TTC549 (cell line): ENCODE data around the gene WDR46.
"Not testable (repeated sequence)": the region's sequence is repeated elsewhere in the genome, so short reads cannot be mapped to it uniquely, and the experiment has no call there.

Experiments used
- FAIRE-seq: peaks from 2 replicates; lab custom pipeline; 2012; peaks lifted over from hg19 to GRCh38; lab: Jason Lieb, UNC

The WDR46 gene

DNA sequence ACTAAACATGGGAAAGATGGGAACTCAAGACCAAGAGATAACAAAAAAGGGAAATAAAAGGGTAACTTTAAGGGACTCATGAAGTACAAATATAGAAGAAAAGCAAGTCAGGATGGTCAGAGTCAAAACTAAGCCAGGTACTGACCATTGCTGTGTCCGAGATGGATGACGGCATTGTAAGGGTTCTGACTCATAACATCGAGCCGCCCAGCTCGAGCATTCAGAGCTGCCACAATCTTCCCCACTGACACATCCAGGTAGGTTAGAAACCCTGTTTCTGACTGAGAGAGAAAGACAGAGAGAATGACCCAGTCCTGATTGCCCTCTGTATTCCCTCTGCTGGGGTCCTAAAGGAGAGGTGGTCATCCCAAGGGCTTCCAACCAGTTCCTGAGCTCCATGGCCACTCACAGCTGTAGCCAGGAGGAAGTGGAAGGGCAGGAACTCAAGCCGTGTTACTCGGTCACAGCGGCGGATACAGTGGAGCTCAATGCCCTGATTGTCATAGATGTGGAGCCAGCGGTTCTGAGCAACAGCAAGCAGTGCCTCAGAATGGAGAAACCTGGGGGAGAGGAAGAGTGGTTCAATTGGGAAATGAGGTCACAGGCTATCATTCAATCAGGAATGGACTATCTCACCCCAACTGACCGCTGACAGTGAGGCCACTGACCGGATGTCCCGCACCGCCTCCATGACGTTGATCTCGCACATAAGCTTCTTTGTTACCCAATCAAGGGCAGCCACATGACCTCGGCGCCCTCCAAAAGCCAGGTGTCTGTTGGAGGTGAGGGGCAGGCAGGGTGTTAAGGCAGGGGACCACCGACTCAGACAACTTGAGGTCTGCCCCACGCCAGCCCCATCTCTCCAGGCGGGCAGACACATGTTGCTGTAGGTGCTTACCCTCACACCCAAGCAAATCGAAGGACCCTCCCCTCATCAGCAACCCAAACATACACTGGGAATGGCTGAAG is 1.8 kb downstream of the WDR46 start:
- FAIRE-seq, result no peak

DNA sequence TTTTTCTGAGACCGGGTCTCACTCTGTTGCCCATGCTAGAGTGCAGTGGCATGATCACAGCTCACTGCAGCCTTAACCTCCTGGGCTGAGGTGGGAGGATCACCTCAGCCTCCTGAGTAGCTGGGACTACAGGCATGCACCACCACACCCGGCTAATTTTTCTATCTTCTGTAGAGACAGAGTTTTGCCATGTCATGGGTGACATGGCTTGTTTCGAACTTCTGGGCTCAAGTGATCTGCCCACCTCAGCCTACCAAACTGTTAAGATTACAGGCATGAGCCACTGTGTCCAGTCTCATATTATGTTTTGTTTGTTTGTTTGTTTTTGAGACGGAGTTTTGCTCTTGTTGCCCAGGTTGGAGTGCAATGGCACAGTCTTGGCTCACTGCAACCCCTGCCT is 3.8 kb downstream of the WDR46 start:
- not testable (repeated sequence) for FAIRE-seq

DNA sequence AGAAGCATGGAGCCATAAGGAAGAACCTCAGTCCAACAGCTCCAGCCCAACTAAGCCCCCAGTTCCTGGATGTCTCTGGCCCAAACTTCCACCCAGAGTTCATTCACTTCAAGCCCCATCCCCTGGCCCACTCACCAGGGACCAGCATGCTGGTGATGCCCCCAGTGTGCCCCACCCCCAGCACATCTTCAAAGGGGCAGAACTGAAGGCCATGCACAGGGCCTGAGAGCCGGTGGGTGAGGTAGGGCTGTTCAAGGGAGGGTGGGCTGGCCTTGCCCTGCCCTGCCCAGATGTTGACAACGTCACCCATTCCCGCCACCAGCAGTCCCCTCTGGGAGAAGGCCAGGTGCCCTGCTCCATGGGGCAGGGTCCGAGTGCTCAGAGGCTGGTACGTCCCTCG is 8.5 kb downstream of the WDR46 start:
- FAIRE-seq, result no peak

DNA sequence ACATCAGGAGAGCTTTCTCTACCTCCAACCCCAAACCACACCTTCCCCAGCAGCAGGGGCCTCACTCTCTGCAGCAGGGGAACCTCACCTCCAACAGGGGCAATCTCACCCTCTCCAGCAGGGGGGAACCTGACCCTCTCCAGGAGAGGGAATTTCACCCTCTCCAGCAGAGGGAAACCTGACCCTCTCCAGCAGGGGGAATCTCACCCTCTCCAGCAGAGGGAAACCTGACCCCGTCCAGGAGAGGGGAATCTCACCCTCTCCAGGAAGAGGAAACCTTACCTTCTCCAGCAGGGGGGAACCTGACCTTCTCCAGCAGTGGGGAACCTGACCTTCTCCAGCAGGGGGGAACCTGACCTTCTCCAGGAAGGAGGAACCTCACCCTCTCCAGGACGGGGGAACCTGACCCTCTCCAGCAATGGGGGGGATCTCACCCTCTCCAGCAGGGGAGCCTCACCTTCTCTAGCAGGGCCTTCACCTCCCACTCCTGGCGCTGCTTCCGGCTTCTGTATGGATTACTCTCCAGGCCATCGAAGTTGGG is 9.0 kb downstream of the WDR46 start:
- FAIRE-seq, result no peak

DNA sequence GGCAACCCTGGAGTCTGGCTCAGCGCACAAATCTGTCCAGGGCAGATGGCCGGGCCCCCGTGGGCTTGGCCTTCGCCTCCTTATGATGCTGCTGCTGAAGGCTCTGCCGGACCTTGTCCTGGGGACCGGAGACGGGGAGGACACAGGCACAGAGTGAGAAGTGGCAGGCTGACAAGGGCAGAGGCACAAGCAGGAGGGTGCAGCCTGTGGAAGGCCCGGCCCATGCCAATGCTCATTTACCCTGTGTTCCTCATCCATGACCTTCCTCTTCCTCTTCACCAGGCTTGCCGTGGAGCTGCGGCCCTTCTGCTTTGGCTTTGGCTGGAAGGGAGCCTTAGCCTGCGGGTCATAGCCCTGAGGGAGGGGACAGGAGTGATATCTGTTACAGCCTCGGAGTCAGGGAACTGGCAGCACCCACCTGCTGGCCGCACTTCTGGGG is 9.8 kb downstream of the WDR46 start:
- FAIRE-seq, result no peak

DNA sequence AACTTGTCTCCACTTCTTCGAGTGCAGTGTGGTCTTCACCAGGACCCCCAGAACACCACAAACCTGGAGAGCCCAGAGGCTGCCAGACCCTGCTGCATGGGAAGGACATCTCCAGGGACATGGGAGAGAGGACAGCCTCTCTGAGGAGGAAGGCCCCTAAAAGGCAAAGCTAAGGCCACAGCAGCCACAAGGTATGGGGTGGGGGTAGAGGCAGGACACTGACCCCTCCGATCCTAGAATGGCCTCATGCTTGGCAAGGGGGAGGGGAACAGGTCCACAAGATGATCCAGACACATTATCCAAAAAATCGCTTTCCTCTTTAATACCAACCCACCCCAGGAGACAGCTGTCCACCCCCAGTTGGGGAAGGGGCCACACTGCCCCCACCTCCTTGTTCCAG is 10.2 kb downstream of the WDR46 start:
- no peak for FAIRE-seq

DNA sequence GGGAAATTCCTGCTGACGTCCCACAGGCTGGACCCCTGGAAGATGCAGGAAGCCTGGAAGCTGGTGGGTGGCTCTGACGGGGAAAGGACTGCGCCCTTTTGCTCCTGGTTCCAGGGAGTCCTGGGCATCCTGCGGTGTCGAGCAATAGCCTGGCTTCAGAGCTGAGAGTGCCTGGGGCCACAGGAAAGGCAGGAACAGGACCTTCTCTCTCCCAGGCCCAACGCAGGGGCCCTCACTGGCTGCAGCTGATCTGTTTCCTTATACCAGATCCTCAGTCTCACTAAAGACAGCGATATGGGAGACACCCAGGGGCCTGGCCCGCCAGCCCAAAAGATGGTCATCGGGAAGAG is 10.7 kb downstream of the WDR46 start:
- FAIRE-seq, result no peak

DNA sequence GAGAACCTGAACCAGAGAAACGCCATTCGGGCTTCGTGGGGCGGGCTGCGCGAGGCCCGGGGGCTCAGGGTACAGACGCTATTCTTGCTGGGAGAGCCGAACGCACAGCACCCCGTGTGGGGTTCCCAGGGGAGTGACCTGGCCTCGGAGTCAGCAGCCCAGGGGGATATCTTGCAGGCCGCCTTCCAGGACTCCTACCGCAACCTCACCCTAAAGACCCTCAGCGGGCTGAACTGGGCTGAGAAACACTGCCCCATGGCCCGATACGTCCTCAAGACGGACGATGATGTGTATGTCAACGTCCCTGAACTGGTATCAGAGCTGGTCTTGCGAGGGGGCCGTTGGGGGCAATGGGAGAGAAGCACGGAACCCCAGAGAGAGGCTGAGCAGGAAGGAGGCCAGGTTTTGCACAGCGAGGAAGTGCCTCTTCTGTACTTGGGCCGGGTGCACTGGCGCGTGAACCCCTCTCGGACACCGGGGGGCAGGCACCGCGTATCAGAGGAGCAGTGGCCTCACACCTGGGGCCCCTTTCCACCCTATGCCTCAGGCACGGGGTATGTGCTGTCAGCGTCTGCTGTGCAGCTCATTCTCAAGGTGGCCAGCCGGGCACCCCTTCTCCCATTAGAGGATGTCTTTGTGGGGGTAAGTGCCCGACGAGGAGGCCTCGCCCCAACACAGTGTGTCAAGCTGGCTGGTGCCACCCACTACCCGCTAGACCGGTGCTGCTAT is 11.2 kb downstream of the WDR46 start:
- FAIRE-seq, result no peak

DNA sequence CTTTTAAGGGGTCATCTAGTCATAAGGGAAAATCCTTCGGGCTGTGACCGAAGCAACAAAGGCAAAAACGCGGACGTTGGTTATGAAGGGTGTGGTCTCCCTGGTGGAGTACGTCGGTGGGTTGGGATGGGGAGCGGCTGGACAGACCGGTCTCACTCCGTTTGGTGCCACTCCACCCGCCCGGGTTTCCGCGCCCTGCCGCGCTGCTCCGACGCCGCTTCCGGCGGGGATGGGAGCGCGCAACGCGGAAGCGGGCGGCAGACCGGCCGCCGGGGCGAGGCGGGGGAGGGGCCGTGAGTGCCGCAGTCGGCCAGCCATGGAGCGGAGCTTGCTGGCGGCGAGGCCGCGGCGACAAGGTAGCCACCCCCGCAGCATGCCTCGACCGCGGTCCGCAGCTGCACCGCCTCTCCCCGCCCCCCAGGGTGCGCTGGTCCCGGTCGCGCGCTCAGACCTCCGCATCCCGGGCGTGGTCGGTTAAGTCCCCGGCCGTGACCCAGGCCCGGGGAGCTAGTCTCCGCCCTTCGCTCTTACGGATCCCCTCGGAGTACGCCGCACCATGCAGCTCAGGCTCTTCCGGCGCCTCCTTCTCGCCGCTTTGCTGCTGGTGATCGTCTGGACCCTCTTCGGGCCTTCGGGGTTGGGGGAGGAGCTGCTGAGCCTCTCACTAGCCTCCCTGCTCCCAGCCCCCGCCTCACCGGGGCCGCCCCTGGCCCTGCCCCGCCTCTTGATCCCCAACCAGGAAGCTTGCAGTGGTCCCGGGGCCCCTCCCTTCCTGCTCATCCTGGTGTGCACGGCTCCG is 12.0 kb downstream of the WDR46 start, which contains the start of gene B3GALT4:
TSS of gene B3GALT4 (plus strand) at position 260 of the 799 bp plus-strand sequence. CDS start at position 557, 297 bp downstream.
- FAIRE-seq, result no peak

DNA sequence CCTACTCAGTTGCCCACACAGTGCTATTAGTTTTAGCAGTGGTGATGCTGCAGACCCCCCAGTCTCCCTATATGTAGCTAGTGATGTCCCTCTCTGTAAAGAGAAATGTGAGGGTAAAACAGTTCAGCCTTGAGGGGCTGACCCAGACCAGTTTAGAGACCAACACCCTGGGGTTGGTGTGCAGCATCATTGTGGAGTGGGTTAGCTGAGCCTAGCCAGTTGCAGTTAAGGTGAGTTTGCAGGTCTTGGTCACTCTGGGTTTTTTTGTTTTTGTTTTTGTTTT is 12.5 kb downstream of the WDR46 start:
- FAIRE-seq, result no peak

DNA sequence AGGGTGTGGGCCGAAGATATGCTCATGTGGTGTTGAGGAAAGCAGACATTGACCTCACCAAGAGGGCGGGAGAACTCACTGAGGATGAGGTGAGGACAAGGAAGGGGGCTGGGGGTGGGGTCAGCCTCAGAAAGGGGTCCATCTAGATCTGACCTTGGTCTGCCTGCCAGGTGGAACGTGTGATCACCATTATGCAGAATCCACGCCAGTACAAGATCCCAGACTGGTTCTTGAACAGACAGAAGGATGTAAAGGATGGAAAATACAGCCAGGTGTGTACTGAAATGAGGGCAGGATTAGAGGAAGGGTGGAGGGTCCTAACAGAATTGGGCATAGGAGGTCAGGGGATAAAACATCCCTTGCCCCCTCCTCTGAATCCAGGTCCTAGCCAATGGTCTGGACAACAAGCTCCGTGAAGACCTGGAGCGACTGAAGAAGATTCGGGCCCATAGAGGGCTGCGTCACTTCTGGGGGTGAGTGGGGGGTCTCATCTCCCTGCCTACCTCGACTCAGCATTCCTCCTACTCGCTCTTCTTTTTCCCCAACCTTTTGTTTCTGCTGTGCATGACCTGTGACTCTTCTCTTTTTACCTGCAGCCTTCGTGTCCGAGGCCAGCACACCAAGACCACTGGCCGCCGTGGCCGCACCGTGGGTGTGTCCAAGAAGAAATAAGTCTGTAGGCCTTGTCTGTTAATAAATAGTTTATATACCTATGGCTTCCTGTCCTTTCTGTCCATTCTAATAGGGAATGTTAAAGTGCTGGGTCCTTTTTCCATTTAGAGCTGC is 13.1 kb downstream of the WDR46 start:
- not testable (repeated sequence) for FAIRE-seq

DNA sequence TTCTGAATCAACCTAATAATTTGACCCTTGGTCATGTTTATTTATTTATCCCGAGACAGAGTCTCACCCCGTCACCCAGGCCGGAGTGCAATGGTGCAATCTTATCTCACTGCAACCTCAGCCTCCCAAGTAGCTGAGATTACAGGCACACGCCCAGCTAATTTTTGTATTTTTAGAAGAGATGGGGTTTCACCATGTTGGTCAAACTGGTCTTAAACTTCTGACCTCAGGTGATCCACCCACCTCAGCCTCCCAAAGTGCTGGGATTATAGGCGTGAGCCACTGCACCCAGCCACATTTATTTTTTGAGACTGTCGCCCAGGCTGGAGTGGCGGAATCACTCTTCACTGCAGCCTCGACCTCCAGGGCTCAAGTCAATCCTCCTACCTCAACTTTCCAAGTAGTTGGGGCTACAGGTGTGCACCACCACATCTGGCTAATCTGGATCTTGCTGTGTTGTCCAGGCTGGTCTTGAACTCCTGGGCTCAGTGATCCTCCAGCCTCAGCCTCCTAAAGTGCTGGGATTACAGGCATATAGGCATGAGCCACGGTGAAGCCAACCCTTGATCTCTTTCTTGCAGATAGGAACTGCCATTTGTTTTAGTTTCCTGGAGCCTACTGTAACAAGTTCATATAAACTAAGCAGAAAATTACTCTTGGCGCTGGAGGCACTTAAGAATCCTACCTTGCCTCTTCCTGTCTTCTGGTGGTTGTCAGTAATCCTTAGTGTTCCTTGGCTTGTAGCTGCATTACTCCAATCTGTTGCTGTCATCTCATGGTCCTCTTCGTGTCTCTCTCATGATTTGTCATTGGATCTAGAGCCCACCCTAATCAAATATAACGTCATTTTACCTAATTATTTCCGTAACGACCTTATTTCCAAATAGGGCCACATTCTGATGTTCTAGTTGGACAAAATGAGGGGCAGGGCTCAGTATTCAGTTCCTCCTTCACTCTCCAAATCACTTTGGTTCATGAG is 14.8 kb downstream of the WDR46 start:
- FAIRE-seq, result no peak

DNA sequence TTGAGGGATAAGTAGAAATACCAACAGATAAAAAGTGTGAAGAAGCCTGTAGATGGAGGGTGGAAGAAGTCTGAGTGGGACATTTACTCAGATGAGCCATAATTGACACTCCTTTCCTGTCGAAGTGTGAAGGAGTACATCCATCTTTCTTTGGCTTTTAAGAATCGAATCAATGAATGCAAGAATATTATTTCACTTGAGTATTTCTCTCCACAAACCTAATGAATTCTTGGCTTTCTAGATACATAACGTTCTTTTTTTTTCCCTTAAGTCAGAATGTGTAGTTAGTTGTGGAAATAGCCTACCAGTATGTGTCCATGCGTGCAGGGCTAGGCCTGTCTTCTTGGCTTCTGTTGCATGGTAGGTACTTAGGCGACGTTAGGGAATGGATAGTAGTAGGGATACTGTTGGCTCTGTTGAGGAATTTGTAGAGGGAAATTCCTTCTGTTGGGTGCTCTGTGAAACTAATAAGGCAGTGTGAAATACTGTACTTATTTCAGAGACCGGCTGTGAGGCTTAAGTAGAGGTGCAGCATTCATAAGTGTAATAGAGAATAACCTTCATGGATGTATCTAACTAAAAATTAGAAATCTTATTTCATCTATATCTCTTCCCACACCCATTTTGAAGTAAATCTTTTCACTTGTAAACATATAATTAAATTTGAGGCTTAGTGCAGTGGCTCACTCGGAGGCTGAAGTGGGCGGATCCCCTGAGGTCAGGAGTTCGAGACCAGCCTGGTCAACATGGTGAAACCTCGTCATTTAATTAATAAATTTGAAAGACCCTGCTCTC is 15.7 kb downstream of the WDR46 start:
- no peak for FAIRE-seq

DNA sequence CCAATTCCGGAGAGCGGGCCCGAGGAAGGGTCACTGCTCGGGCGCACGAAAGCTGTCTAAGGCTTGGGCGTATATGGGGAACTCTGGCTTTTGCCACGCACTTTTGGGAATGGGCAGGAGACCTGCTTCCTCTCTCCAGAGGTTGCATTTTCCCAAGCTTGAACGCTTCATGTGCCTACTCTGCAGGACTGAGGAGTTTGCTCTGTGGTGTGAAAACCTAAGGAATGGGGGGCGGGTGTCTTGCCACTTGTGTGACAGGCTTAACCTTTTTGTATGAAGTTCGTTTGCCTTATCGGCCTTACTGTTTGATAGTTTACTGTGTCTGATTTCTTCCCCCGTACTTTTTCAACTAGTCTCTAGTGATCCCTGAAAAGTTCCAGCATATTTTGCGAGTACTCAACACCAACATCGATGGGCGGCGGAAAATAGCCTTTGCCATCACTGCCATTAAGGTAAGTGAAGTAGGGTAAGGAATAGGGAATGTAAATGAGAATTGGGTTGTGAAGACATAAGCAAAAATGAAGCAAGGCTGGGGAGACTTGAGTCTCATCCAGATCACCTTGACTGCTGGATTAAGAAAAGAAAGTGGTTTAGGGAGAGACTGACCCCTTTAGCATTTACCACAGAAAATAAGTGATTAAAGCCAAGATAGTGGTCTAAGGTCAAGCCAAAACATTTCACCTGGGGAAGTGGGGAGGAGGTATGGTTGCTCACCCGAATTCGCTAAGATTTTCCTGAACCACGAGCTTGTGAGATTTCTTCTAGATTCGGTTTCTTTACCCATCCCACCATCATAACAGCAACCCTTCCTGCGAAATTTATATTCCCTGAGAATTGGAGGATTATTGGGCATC is 16.5 kb downstream of the WDR46 start:
- FAIRE-seq, result no peak

DNA sequence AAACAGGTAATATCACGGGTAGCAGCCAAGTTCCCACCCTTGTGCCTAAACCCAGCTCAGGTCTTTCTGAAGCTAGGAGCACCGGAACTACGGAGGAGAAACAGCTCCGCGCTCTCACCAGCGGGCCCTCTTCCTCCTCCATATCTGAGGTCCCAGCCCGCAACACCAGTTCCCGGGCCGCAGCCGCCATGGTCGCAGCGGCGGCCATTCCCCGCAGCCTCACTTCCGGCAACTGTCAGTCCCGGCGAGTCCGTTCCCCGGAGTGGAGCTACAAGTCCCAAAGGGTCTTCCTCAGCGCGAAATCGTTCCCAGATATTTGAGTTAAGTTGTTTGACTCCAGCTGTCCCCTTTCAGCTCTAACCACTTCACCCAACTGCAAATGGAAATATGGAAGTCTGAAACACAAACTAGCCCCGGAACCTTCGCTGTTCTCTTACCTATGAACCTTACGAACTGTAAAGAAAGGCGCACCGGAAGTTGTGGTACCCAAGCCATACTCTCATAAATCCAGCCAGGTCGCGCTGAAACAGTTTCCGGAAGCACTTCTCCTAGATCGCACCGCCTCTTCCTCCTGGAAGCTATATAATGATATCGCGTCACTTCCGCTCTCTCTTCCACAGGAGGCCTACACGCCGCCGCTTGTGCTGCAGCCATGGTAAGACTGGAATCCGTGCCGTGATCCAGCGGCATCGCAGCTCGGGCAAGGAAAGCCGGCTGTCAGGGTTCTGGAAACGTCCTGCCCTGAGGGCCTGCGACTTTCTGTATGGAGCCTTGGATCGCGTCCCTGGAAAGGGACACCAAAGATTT is 17.4 kb downstream of the WDR46 start, which contains the start of the genes RPS18 and VPS52:
TSS of gene RPS18 (plus strand) at position 608 of the 807 bp plus-strand sequence. CDS start at position 653, 45 bp downstream.
TSS of gene VPS52 (minus strand) at position 409 of the 807 bp plus-strand sequence. CDS start at position 208, 201 bp downstream.
- peak; percentile 83 for FAIRE-seq

DNA sequence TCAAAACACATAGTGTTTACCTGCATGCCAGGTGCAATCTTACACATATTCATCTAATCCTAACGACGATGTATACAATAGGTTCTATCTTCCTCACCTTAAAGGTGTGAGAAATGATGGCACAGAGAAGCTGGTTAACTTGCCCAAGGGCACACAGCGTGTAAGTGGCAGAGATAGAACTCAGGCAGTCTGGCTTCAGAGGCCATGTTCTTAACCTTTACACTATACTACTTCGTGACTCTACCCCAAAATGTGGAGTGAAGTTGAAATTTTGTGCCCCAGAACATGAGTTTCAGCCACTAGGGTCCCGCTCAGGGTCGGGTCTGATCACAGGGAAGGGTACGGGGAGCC is 17.9 kb downstream of the WDR46 start:
- FAIRE-seq, result no peak

DNA sequence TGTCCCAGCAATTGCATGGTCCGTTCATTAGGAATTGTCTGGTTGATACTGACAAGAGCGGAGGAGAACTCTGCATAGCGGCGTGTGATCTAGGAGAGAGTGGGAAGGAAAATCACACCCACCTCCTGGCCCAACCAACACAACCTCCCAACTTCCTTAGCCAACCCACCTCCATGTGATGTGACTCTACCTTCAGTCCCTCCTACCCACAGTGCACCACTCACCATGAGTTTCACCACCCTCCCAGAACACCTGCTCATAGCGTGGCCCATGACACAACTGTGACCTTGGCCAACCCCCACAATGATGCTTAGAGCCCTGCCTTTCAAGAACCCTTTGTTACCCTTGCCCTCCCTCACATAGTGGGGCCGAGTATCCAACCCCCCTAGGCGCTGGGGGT is 25.0 kb downstream of the WDR46 start:
- no peak for FAIRE-seq

DNA sequence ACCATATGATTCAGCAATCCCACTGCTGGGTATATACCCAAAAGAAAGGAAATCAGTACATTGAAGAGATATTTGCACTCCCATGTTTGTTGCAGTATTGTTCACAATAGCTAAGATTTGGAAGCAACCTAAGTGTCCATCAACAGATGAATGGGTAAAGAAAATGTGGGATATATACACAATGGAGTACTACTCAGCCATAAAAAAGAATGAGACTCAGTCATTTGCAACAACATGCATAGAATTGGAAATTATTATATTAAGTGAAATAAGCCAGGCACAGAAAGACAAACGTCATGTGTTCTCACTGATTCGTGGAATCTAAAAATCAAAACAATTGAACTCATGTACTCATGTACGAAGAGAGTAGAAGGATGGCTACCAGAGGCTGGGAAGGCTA is 26.5 kb downstream of the WDR46 start:
- not testable (repeated sequence) for FAIRE-seq
